ENCODE data around the gene GALNT18.

DNA sequence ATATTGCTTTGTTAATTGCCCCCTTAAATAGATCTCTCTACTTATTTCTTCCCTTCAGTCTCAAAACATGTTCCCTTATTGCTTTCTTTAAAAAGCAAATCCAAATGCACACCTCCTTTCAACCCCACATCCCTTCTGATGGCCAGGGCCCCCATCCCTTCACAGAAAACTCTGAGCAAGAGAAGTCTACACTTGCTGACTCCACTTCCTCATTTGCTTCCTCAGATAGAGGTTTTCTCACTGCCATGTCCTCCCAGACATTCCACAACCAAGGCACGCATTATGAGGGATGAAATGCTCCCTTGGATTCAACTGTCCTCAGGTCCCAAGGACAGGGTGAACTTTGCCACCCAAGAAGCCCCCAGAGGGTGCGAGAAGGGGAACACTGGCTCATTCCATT, 311.9 kb downstream of the GALNT18 start:
- TF ChIP-seq POLR2A (IDR thresholded peaks at IDR 0.05) (no peak), EP300 (IDR thresholded peaks at IDR 0.05) (no peak)

Measured in ovary (tissue), 1 donor.